ENCODE measurements around the gene LARP1.

Gene LARP1

DNA sequence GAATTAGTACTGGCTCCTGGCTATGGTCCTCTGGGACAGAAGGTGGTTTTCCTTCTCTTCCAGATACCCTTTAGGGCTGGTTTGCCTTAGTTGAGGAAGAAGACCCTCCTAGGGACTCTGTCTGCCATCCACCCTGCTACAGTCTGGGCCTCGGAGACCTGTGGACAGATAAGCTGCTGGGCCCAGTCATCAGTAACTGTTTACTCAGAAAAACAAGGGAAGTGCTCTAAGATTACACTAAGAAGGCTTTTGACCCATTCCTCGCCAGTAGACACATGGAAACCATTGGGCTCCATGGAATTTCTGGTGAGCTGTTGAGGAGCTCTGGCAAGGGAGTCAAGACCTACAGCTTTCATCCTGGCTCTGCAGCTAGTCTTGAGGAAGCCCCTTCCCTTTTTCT, 31.2 kb downstream of the LARP1 start:
- TF ChIP-seq, protein P1, sequence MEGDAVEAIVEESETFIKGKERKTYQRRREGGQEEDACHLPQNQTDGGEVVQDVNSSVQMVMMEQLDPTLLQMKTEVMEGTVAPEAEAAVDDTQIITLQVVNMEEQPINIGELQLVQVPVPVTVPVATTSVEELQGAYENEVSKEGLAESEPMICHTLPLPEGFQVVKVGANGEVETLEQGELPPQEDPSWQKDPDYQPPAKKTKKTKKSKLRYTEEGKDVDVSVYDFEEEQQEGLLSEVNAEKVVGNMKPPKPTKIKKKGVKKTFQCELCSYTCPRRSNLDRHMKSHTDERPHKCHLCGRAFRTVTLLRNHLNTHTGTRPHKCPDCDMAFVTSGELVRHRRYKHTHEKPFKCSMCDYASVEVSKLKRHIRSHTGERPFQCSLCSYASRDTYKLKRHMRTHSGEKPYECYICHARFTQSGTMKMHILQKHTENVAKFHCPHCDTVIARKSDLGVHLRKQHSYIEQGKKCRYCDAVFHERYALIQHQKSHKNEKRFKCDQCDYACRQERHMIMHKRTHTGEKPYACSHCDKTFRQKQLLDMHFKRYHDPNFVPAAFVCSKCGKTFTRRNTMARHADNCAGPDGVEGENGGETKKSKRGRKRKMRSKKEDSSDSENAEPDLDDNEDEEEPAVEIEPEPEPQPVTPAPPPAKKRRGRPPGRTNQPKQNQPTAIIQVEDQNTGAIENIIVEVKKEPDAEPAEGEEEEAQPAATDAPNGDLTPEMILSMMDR (IDR thresholded peaks at IDR 0.05; ENCODE audit: extremely low read depth, missing control alignments), result no peak
- no peak for DNase-seq (ENCODE audit: low spot score)

DNA sequence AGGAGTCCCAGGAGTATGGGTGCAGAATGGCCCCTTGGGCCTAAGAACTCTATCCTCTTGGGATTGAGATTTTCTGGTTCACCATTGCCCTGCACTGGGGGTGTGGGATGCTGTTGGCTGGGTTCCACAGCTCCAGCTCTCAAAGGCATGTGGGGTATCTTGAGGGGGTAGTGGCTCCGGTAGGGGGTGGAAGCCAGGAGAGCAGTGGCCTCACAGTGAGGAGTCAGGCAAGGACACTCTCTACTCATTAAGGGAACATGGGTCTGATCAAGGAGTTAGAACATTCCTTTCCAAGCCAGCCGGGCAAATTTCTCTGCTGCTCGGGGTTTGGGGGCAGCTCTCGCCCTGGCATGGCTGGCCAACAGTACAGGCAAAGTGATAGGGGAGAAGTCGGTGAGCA, 33.0 kb downstream of the LARP1 start:
- TF ChIP-seq, protein P1 (IDR thresholded peaks at IDR 0.05; ENCODE audit: extremely low read depth, missing control alignments), result no peak

DNA sequence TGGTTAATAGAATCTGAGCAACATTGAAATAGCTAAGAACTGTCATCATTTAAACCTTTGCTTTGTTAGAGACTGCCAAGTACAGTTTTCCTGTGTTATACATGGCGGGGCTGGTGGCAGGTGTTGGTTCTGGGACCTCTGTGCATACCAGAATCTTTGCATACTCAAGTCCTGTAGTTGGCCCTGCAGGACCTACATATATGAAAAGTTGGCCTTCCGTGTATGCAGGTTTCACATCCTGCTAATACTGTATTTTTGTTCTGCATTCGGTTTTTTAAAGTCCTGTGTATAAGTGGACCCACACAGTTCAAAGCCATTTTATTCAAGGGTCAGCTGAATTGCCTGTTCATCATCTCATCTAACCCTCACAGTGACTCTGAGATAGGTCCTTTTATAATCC, 36.4 kb downstream of the LARP1 start:
- TF ChIP-seq, protein P1 (IDR thresholded peaks at IDR 0.05; ENCODE audit: extremely low read depth, missing control alignments), result no peak

More for the DNA sequence above, 33.0 kb downstream of the LARP1 start:
- no peak for DNase-seq (ENCODE audit: low spot score)

DNA sequence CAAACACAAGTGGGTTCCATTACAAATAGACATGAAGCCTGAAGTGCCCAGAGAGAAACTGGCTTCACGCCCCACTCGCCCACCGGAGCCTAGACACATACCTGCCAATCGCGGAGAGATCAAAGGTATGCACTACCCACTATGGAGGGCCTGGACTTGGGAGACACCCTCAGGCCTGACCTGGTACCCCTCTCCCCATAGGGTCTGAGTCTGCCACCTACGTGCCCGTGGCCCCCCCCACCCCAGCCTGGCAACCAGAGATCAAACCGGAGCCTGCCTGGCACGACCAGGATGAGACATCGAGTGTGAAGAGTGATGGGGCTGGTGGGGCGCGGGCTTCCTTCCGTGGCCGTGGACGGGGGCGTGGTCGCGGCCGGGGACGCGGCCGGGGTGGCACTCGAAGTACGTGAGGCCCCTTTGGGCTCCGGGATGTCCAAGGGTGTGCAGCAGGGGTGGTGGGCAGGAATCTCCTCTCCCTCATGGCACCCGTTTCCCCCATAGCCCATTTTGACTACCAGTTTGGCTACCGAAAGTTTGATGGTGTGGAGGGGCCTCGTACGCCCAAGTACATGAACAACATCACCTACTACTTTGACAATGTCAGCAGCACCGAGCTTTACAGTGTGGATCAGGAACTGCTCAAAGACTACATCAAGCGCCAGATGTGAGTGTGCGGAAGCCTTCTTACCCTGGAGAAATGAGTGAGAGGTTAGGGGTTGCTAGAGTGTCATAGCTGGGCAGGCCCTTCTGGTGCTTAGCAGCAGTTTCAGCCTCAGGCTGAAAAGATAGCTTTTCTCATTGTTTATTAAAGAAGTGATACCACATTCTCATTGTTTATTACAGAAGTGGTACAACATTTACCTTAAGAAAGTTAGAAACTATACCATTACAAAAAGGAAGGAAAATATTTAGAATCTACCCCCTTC, 38.7 kb downstream of the LARP1 start:
- TF ChIP-seq, protein P1 (IDR thresholded peaks at IDR 0.05; ENCODE audit: extremely low read depth, missing control alignments), result no peak
- no peak for DNase-seq (ENCODE audit: low spot score)

More for the DNA sequence above, 36.4 kb downstream of the LARP1 start:
- no peak for DNase-seq (ENCODE audit: low spot score)

DNA sequence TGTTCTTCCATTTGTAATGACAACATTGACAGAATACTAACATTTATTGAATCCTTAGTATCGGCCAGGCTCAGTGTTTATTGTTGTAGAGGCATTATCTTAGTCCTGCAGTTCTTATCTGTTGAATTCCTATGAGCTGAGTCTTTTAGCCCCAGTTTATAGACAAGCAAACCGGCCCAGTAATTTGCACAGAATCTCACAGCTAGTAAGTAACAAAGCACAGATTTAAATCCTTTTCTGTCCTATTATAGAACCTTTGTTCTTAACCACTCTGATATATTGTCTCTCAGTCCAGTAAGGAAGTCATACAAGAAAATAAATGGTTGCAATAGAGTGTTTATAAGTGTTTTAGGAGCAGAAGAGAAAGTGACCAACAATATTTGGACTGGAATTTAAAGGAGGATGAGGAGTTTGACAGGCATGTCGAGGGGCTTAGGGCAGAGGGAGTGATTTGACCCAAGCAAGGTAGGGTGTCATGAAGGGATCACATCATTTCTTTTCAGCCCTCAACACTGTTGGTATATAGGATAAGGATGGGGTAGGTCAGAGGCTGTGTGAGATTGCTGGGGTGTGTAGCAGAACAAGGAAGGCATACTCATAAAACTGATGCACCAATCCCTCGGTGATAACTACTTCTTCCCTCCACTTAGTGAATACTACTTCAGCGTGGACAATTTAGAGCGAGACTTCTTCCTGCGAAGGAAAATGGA, 39.5 kb downstream of the LARP1 start:
- TF ChIP-seq, protein P1 (IDR thresholded peaks at IDR 0.05; ENCODE audit: extremely low read depth, missing control alignments), result no peak
- no peak for DNase-seq (ENCODE audit: low spot score)

DNA sequence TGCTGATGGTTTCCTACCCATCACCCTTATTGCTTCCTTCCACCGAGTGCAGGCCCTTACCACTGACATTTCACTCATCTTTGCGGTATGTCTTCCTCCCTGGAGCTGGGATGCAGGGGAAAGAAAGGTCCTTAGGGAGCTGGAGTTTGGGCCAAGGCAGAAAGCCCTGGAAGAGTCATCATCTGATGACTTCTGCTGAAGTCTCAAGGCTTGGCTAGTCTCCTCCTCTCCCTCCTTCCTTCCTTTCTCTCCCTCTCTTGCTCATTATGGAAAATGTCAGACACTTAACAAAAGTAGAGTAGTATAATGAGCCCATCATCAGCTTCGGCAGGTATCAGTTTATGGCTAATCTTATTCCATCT, 40.0 kb downstream of the LARP1 start:
- TF ChIP-seq, protein P1 (IDR thresholded peaks at IDR 0.05; ENCODE audit: extremely low read depth, missing control alignments), result no peak
- DNase-seq (ENCODE audit: low spot score), result no peak

DNA sequence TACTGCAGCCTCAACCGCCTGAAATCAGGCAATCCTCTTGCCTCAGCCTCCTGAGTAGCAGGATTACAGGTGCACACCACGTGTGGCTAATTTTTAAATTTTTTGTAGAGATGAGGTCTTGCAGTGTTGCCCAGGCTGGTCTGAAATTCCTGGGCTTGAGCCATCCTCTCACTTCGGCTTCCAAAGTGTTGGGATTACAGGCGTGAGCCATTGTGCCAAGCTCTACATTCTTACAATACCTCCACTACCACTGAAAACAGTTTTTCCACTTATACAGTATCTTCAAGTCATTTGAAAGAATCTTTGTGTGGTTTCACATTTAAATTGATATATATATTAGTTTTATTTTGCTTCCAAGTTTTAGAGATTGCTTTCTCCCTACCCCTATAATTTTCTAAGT, 42.6 kb downstream of the LARP1 start:
- TF ChIP-seq, protein P1 (IDR thresholded peaks at IDR 0.05; ENCODE audit: extremely low read depth, missing control alignments), result no peak
- no peak for DNase-seq (ENCODE audit: low spot score)

Data from GM20000 (cell line).